Fibroblast of skin of scalp (primary cell): Measurements from ENCODE around the gene INPP5A.
"Not testable (repeated sequence)": the region's sequence is repeated elsewhere in the genome, so short reads cannot be mapped to it uniquely, and the experiment has no call there.

Experiments used
- DNase-seq: peaks from one replicate; pipeline ENCODE4 v3.0.0-alpha.2; 2013

Gene INPP5A

DNA sequence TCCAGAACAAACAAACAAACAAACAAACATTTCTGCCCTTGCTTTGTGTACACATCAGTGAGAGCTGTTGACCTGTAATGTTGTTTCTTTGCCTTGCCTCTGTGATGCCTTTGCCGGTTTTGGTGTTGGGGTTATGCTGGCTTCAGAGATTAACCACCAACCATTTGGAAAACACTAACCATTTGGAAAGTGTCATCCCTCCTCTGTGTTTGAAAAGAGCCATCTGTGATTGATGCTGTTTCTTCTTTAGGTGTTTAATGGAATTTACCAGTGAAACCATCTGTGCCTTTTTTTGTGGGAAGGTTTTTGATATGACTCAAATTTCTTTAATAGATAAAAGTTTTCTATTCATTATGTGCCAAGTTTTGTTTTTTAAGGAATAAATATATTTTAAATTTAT, 46.5 kb downstream of the INPP5A start:
- DNase-seq = no peak

DNA sequence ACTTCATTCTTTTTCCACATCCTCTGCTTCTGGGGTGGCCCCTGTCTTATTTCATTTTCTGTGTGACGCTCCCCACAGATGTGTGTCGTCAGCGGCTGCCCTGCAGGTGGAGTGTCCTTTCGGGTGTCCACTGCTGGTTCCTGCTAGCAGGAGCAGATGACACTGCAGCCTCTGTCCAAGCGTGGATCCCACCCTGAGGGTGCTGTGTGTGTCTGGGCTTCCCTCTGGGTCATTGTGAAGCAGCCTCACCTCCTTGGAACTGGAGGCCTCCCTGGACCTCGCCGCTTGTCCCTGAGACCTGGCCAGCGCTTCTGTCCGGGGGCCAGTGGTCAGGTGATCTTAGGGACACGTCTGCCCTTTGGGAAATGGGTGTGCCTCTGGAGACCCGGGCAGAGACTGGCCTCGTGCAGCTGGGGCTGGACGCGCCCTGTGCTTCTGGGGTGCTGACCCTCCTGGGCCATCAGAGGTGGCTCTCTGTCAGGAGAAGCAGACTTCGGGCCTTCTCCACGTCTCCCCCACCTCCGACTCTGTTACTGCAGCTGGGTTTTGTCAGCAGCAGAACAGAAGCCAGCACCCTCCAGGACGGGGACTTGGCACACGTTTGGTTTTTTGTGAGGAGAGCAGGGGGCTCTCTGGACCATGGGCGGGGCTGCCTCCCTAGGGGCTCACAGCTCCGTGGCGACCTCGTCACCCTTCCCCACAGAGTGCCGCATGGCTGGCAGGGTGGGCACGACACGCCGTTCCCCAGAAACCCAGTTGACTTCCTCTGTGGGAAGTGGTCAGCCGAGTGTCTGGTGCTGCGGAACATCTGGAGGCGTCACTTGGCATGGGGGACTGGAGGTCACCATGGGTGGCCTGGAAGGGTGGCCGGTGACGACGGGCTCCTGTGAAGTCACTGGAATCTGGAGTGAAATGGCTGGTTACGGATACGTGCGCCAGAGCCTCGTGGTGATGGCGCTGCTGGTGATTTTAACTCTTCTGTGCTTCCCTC, 48.4 kb downstream of the INPP5A start:
- no peak for DNase-seq

DNA sequence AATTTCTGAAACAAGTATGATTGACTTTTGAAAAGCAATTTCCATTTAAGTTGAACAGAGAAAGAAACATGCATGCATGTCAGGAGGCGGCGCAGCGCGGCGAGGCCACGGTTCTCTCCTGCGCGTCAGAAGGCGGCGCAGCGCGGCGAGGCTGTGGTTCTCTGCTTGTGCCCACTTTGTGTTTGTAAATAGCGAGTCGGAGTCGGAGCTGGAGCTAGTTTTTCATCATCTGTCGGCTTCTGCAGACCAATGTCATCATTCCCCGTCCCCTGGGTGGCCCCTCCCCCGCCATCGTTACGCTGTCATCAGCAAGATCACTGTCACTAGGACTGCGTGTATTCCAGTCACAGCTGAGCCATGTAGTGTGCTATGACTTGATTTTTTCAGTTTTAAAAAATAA, 49.2 kb downstream of the INPP5A start:
- DNase-seq = no peak

DNA sequence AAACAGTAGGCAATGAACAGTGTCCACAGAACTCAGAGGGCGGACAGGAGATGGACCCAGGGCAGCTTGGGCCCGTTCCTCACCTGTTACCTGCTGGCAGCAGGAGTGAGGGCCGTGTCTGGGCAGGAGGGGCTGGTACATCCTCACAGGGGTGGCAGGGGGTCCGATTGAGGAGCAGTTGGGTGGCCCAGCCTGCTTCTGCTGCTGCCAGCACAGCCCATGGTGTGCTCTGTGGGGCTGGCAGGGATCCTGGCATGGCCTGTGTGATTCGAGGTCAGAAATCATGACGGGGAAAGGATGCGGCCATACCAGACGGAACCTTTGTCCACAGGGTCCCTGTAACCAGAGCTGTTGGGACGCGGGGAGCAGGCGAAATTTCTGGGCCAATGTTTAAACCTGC, 49.6 kb downstream of the INPP5A start:
- no peak for DNase-seq

DNA sequence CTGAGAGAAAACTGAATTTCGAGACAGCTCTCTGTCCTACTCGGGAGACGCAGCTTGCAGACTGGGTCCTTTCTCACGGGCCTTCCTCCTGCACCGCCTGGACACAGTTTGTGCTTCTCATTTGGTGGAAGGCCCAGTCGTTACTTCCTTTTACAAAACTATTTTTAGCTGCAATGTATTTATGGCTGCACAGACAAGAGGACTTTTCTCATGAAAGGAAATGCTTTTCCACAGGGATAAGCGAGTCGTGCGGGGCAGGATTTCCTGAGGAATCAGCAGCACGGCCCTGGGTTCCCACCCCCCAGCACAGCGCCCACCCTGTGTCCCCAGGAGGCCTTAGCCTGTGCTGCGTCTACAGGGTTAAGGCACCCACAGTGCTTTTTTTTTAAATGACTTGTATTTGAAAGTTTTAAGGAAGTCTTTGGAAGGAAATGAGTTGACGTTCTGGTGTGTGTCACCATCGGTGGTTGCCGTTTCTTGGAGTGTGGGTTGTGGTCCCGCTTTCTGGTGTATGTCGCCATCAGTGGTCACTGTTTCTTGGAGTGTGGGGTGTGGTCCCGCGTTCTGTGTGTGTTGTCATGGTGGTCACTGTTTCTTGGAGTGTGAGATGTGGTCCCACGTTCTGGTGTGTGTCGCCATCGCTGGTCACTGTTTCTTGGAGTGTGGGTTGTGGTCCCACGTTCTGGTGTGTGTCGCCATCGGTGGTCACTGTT, 50.9 kb downstream of the INPP5A start:
- DNase-seq = peak; percentile 24

DNA sequence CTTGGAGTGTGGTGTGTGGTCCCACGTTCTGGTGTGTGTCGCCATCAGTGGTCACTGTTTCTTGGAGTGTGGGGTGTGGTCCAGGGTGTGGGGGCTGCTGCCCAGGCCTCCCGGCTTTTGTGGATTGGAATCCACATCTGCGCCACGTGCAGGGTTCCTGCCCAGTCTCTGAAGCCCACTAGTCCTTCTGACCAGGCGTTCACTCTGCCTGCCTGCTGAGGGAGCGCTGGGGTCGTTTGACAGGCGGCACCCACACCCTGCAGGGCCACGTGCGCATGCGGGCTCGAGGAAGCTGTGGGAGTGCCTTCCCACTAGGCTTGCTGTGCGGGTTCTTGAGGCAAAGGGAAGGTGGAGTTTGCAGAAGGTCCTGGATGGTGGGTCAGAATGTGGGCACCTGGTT, 51.4 kb downstream of the INPP5A start:
- no peak for DNase-seq

DNA sequence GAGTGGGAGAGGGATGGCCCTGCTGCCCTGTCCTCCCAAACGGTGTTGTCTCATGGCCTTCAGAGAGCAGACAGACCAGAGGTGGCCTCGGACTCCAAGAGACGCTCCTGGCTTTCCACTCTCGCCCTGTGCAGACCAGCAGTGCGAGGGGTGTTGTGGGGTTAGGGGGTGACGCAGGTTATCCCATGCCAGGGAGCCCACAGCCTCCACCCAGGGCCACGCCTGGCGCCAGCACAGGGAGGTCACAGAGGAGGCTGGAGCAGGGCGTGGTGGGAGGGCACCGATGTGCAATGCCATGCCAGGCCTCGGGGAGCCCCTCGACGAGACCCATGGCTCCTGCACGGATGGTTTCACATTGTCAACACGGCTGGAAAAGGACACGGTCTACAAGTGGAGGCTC, 52.1 kb downstream of the INPP5A start:
- no peak for DNase-seq

DNA sequence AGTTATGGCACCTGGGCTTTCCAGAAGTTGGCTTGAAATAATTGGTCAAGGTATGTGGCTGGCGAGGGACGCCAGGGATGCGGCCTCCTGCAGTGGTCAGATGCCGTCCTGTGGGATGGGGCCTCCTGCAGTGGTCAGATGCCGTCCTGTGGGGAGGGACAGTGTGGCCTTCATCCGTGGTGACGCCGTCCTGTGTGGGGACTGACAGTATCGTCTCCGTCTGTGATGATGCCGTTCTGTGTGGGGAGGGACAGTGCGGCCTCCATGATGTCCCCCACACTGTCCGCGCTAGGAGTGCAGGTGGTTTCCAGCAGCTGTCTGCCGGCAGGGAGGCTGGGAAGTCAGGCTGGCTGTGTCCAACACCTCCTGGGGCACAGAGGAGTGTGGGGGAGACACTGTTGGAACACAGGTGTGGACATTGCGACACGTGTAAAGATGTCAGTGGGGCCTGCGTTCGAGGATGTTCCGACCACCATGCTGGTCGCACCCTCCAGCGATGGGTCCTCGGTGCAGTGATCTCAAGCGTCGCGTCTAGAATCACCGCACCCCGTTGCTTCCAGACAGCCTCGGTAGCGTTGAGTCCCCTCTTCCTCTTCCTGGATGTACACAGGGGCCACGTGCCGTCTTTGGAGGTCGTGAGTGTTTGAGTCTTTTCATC, 52.6 kb downstream of the INPP5A start:
- no peak for DNase-seq

DNA sequence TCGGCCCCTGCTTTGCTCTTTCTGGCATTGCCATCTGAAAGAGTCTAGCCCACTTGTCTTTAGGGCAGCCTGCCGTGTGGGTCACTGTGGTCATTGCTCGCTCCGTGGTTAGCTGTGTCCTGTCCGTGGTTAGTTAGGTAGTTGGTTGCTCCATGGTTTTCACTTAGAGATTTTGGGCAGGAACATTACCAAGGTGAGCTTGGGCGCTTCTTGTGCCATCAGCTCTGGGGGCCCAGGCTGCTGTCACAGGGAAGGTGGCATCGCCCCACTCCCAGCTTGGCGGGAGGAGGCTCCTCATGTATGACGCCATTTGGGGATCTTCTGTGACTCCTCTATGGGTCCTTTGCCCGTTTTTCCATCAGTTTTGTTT, 53.1 kb downstream of the INPP5A start:
- no peak for DNase-seq

DNA sequence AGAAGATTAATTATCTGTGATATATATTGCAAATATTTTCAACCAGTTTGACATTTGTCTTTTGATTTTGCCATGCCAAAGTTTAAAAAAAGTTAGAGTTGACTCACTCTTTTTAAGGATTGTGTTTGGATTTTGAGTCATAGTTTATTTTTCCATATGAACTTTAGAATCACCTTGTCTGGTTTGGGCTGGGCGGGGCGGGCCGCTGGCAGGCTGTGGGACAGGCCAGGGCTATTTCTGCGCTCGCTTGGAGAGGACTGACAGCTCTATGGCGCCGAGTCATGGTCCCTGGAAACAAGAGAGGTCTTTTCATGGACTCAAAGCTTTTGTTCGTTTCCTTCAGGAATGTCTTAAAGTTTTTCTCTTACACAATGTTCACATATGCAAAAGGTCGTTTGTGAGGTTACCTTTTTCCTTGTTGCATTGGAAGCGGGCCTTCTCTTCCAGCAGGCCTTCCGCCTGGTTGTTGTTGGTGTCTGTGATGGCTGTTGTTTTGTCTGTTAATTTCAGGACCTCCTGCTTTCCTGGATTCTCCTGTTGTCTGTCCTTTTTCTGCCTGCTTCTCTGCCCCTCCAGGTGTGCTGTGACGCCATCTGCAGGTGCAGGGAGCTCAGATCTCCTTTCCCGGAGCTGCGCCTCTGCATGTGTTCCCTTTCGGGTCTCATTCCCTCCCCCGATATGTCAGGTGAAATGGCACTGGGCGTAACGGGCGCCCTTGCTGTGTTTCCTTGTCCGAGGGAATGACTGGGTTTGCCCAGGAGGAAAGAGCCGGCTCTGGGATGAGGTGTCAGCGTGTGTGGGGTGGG, 53.8 kb downstream of the INPP5A start:
- peak; percentile 43 for DNase-seq

DNA sequence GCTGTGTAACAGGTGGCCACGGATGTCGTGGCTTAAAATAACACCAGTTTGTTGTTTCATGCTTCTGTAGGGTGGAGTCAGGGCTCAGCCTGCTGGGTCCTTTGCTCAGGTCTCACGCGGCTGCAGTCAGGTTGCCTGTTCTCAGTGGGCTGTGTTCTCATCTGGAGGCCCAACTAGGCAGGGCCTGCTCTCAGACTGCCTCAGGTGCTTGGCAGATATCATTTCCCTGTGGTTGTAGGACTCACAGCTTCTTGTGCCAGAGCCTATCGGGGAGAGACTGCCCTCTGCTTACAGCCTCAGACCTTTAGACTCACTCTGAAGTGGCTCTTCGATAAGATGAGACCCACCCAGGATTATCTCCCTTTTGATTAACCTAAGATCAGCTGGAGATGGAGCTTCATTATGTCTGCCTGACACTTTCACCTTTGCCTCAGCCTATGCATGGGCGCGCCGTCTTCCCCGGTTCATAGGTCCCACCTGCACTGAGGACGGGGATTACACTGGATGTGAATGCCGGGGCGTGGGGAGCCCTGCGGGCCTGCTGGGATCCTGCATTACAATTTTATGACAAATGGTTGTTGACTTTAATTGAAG, 55.3 kb downstream of the INPP5A start:
- DNase-seq = no peak

DNA sequence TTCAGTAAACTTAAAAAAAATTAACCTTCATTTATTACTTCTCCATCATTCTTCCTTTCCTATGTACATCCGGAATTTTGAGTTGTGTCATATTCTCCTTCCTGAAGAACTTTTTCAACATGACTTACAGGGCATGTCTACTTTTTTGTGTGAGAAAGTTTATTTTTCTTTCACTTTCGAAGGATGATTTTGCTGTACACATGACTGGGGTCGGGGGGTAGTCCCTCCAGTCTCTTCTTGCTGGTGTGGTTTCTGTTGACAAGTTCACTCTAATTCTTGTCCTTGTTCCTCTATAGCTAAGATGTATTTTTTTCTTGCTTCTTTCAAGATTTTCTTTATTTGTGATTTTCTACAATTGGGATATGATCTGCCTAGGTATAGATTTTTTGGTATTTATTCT, 55.8 kb downstream of the INPP5A start:
- no peak for DNase-seq

DNA sequence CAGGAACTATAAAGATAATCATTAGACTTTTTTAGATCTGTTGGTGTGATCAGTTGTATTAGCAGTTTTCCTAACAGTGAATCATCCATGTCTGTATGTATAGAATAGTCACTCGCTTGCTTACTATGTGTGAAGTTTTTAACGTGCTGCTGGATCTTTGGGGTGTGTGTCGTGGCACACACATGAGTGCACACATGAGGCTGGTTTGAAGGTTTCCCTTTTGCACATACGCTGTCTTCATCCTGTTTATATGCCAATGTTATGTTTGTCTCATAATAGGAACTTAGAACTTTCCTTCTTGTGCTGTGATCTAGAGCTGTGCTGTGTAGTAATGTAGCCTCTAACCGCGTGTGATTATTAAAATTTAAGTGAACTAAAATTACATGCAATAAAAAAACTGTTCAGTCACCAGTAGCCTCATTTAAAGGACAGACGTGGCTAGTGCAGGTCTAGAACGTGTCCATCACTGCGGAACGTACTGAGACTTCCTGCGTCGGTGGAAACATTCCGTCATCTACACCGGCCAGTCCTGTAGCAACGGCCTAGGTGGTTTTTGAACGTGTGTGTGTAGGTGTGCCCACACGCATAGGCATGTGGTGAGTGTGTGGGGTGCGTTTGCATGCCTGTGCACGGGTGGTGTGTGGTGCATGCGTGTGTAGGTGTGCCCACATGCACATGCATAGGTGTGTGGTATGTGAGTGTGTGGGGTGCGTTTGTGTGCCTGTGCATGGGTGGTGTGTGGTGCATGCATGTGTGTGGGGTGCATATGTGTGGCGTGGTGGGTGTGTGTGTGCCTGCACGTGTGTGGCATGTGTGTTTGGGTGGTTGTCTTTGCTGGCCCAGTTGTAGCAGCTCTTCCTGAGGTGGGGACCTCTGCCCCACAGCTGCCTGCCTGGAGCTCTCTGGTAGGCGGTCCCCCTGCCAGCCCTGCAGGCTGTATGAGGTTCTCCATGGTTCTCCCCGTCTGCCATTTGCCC, 56.6 kb downstream of the INPP5A start:
- no peak for DNase-seq

DNA sequence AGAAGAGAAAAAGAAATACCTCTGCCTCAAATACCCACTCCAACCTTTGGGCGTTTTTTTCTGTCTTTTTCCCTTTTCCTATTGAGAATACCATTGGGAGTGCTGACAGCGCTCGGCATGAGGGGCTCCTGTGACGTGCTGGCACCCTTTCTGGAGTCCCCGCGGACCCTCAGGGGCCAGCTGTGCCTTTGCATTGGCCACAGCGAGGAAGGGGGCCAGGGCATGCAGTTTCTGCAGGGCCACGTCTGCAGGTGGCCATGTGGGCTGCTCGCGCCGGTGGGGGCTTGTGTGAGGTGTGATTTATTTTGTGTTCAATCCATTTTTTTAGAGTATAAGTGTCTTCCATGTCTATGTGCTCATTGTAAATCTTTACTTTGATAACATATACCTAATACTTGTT, 57.4 kb downstream of the INPP5A start:
- no peak for DNase-seq

DNA sequence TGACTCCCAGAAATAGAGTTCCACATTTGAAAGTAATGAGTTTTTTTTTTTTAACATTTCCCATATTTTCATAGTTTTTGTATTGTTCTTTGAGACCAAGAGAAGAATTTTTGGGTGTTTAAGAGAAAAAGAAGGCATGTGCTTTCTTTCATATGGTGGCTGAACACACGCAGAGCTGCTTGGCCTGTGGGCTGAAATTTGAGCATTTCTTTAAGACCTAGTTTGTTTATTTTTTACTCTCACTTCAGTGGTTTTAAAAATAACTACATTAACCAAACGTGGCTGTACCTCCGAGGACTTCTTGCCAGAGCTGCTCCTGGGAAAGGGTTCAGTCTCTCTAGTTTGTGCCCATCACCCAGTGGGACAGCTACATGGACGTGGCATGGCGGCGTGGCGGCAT, 58.3 kb downstream of the INPP5A start:
- DNase-seq = peak; percentile 32

DNA sequence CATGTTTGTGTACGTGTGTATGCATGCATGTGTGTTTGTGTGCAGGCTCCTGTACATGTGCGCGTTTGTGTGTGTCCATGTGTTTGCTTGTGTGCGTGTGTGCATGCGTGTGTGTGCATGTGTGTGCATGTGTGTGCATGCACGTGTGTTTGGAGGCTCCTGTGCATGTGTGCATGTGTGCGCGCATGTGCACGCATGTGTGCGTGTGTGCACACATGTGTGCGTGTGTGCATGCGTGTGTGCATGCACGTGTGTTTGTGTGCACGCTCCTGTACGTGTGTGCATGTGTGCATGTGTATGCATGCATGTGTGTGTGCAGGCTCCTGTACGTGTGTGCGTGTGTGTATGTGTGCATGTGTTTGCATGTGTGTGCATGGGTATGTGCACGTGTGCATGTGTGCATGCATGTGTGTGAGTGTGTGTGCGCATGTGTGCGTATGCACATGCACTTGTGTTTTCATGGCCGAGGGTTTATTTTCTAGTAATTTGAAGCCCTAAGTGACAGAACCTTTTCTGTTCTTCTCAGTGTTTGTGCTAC, 59.2 kb downstream of the INPP5A start:
- DNase-seq = no peak

DNA sequence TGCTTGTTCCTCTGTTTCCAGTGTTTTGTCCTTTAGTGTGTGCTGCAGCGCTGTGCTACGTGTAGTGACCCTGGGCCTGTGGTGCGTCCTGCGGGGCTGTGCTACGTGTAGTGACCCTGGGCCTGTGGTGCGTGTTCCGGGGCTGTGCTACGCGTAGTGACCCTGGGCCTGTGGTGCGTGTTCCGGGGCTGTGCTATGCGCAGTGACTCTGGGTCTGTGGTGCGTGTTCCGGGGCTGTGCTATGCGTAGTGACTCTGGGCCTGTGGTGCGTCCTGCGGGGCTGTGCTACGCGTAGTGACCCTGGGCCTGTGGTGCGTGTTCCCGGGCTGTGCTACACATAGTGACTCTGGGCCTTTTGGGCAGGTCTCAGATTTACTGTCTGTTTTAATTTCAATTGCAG, 60.1 kb downstream of the INPP5A start:
- no peak for DNase-seq

DNA sequence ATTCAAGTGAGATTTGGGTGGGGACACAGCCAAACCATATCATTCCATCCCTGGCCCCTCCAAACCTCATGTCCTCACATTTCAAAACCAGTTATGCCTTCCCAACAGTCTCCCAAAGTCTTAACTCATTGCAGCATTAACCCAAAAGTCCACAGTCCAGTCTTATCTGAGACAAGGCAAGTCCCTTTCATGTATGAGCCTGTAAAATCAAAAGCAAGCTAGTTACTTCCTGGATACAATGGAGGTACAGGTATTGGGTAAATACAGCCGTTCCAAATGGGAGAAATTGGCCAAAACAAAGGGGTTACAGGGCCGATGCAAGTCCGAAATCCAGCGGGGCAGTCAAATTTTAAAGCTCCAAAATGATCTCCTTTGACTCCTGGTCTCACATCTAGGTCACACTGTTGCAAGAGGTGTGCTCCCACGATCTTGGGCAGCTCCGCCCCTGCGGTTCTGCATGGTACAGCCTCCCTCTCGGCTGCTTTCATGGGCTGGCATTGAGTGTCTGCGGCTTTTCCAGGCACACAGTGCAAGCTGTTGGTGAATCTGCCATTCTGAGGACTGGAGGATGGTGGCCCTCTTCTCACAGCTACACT, 61.5 kb downstream of the INPP5A start:
- DNase-seq = not testable (repeated sequence)

DNA sequence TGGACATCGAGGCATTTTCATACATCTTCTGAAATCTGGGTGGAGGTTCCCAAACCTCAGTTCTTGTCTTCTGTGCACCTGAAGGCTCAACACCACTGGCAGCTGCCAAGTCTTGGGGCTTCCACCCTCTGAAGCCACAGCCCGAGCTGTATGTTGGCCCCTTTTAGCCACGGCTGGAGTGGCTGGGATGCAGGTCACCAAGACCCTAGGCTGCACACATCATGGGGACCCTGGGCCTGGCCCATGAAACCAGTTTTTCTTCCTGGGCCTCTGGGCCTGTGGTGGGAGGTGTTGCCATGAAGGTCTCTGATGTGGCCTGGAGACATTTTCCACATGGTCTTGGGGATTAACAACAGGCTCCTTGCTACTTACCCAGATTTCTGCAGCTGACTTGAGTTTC, 62.1 kb downstream of the INPP5A start:
- no peak for DNase-seq

DNA sequence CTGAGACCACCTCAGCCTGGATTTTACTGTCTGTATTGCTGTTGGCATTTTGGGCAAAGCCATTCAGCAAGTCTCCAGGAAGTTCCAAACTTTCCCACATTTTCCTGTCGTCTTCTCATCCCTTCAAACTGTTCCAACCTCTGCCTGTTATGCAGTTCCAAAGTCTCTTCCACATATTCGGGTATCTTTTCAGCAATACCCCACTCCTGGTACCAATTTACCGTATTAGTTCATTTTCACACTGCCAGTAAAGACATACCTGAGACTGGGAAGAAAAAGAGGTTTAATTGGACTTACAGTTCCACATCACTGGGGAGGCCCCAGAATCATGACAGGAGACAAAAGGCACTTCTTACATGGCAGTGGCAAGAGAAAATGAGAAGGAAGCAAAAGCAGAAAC, 62.8 kb downstream of the INPP5A start:
- no peak for DNase-seq
